HG03039 (cell line): ENCODE data around the gene MDM1.

Source experiments
- ATAC-seq: cut with Tn5 transposase; IDR thresholded peaks from one replicate; pipeline ENCODE4 v1.9.1; 2021; ENCODE audit warnings: mild to moderate bottlenecking, moderate library complexity; ENCODE audit not compliant: unreplicated experiment

The MDM1 gene

DNA sequence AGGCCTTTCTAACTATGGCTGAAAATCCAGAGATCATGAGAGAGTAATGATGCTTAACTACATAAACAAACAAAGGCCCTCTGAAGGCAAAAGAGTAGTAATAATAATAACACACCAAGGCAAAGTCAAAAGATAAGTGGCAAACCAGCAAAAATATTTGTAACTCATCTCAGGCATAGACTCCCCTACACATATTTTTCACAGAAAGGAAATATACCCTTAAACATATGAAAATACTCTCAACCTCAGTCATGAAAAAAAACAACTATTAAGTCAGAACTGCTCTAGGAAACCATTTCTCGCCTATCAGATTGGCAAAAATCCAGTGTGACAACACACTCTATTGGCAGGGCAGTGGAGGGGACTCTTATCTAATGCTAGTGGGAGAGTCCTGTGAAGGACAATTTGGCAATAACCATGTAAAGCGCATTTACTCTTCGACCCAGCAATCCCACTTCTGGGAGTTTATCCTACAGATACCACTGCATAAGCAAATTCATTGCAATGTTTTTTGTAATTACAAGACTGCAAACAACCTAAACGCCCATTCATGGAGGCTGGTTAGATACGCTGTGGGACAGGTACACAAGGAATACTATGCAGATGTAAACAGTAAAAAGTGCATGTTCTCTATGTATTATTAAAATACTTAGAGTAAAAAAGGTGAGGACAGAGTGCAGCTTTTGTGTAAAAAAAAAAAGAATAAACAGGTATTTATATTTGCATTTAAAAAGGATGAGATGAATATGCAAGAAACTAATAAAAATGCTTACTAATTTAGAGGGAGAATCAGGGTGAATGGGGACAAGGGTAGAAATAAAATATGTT is 52.7 kb downstream of the MDM1 start:
- ATAC-seq: no peak

DNA sequence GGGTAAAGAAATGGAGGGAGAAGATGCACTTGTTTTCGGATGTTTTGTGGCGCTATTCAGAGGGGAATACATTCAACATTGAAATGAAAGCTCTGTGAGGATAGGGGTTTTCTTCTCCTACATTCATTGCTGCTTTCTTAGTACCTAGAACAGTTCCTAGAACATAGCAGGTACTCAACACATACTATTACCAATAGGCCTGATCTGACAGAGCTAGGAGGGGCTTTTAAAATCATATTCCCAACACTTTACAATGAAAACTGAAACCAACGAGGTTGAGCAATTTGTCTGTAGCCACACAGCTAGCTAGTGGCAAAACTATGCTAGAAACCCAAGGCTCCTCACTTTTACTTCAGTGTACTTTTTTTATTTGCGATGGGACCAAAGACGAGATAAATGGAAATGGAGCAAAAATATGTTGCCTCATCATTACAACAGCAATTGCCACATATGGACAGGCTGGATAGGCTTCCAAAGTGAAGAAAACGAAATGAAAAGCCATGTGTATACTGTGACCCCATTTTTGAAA is 55.7 kb downstream of the MDM1 start:
- ATAC-seq: no peak

DNA sequence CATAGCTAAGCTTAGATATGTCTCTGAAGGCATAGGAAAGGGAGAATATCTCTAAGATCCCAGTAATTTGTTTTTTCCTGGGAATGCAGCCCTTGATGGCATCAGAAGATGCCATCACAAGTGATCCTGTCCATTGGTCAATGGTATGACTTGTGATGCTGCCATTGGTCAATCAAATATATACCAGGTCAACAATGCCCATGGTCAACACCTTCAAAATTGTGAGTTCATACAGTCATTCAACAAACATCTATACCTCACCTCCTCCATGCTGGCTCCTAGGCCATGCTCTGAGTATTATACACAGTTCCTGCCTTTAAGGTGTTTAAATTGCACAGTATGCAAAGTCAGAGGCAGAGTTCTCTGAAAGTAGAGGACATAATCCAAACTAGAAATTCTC is 59.4 kb downstream of the MDM1 start:
- ATAC-seq: no peak

DNA sequence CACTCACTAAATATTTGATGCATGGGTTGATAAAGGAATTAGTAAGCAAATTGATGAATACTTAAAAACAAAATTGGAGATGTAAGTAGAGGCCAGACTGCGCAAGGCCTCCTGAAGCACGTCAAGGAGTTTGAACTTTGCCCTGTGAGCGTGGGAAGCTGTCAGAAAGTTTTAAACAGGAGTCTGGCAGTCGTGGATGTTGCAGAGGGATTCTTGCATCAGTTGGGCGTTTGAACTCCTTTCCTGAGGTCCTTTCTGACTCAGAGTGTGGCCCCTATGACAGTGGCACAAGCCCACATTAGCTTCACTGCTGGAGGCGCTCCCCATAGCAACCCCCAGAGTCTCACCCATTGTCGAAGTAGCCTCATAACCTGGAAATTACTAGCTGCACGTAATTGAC is 60.8 kb downstream of the MDM1 start:
- ATAC-seq: no peak

DNA sequence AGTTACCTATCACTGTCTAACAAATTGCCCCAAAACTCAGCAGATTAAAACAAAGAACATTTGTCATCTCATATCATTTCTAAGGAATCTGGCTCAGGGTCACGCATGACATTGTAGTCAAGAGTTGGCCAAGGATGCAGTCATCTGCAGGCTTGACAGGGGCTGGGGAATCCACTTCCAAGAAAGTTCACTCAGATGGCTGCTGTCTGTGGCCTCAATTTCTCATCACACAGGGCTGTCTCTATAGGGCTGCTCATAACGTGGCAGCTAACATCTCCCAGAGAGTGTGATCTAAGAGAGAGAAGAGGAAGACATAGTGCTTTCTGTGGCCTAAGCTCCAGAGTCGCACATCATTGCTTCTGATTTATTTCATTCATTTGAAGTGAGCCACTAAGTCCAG is 61.8 kb downstream of the MDM1 start:
- ATAC-seq: no peak

DNA sequence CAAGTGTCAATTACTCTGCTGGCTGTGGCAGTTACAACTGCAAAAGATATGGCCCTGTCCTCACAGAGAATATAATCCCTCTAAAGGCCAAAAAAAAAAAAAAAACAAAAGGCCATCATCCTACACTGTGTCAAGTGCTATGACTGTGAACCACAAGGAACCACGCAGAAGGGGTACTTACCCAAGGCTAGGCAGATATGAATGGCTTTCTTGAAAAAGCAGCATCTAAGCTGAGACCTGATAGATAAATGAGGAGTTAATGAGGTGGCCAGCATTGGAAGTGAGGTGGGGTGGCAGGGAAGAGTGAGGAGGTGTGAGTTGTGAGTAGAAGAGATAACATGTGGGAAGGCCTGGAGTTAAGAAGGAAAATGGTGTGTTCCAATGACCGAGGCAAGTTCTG is 62.4 kb downstream of the MDM1 start:
- ATAC-seq: no peak

DNA sequence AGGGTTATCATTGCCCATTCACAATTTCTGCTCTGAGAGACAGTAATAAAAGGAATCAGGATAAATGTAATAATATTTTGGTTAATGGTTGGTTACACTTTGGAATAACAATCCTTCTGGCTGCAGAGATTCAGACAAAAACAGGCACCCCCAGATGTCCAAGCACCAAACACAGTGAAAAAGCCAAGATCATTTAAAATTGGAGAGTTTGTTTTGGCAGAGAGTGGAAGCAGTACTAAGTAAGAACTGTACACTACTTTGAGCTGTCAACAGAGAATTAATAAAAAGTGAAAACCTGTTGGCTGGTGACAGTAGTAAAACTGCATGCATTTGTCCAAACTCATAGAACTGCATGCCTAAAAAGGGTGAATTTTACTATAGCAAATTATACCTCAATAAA is 63.2 kb downstream of the MDM1 start:
- no peak for ATAC-seq

DNA sequence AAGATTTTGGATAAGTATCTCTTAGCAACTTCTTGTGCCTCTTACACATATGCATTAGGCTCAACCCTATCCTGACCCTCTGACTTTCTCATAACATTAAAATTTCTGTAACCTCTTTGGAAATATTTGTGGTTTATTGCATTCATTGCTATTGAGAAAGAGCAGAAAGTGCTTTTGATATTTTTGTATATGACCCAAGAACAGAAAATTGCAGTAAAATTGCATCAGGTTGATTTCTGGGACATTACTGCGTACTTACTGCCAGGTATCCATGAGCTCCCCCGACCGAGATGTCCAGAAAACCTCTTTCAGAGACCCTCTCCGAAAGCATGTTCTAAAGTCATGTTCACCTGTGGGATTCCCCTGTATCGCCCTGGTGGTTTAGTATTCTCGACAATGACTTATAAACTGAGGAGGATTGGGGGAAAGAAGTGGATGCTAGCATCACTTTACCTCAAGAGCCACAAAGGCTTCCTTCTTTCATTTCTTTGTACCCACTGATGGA is 64.2 kb downstream of the MDM1 start:
- ATAC-seq: no peak

DNA sequence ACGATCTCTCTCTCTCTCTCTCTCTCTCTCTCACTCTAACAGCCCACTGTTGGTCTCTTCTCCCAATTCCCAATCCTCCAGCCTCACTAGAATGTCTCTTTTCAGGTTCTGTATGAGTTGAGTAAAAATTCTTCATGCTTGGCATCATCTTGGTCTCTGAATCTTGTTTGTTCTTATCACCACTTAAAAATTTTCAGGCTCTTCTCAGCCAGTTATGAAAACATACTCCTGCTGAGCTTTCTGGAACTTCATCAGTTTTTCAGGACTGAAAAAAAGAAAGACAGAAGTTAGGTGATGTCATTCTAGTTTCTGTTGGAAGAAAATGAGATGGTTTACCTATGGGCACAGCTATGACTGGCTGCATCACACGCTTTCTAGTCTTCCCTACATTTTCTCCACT is 67.3 kb downstream of the MDM1 start:
- ATAC-seq: no peak

DNA sequence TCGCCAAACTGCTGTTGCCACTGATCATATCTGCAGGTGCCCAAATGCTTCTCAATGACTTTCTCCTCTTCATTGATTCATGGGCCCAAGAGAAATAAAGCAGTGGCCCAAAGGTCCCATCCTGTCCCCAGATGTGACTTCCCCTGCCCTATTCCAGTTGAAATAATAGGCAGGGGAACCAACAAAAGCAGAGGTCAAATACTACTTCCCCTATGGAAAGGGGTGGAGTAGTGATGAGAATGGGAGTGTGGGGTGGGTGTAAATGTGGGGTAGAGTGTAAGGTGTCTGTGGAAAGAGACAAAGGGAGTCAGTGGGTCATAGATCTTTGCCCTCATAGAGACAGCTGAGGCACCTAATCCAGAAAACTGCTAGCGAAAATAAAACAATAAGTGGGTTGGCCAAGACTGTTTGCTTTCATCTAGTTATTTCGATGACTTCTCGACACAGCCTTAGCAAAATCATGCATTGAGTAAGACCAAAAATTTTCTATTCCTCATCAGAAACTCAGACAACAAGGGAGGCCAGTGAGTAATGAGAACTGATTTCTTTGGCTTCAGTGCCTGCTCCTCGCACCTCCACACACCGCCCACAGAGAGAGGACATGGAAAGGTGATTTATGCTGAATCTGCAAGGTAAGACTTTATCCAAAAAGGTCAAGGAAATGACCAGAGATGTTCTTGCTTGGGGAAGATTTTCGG is 67.9 kb downstream of the MDM1 start:
- ATAC-seq: no peak

DNA sequence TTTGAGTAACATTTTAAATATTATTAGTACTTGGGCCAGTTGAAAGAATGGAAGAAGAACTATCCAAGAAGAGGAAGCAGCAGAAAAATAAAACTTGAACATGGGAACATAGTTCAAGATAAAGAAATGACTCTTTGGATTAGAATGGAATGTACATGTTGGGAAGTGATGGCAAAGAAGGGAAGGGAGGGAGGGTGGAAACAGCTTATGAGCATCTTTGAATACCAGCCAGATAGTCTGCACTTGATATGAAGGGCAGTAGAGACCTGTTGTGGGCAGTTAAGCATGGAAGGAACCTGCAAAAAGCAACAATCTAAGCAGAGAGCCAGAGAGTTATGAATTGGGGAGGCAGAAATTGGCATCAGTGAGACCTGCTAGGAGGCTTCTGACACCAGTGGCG is 68.8 kb downstream of the MDM1 start:
- no peak for ATAC-seq

DNA sequence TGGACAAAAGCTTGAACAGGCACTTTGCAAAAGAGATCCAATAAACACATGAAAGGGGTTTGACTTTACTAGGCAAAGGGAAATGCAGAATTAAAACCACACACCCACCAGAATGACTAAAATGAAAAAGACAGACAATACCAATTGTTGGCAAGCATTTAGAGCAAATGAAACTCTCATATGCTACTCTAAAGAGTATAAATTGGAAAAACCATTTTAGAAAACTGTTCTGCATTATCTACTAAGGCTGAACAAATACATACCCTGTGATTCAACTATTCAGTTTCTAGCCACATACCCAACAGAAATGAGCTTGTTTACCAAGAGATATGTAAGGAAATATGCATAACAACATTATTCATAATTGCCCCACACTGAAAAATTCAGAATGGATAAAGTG is 70.3 kb downstream of the MDM1 start:
- ATAC-seq: no peak

DNA sequence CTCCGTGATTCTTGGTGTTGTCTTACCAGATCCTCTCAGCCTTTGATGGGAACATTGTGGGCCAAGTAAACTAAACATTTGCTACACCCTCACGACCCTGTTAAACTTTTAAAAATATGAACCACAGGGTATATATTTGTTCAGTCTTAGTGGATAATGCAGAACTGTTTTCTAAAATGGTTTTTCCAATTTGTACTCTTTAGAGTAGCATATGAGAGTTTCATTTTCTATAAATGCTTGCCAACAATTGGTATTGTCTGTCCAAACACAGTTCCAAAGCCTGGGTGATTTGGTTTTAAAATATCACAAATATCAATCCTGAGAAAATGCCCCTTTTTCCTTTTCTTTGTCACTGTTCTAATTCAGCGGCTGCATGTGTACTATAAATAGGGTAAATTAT is 72.0 kb downstream of the MDM1 start:
- no peak for ATAC-seq

DNA sequence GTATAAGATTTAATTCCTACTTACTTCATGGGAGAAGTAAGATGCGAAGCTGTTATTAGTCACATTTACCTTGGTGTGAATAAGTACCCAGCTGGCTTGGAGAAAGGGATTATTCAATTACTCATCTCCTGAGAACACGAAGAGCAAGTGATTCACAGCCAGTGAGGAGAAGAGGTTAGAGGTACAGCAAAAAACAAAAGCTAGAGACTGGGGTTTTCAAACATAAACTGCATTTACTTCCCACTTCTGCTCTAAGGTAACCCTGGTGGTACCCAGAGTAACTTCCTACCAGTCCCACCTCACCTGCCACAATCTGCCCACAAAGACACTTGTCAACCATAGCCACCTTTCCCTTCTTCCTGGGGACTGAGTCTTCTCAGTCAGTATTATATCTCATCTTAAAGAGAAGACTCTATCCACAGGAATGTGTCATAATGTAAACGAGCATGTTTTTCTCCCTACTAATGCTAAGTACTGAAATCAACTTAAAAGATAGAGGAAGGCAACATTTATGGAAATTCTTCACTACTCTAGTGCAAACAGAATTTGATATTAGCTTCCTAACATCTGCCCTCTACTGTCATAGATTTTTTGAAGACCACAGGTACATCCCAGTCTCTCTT is 72.7 kb downstream of the MDM1 start:
- ATAC-seq: no peak

DNA sequence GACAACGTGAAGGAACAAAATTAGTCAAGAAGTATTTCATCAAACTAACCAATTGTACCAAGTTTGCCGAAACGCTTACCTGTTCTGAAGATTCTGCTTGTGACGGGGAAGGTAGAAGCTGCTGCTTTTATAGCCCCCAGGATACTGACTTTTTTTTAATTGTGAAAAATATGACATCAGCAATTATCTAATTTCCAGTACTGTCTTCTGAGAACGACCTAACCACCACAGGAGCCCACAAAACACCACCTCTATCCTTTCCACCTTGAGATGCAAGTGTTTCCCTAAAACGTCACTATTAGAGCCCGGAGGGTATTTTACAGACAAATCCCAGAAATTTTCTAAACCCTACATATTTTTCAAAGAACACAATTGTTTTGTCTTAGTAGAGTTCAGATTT is 78.7 kb downstream of the MDM1 start, which contains the start of gene IL22:
TSS of gene IL22 (minus strand) at position 101 of the 400 bp plus-strand sequence. CDS start 156 bp downstream, outside the sequence.
- no peak for ATAC-seq

DNA sequence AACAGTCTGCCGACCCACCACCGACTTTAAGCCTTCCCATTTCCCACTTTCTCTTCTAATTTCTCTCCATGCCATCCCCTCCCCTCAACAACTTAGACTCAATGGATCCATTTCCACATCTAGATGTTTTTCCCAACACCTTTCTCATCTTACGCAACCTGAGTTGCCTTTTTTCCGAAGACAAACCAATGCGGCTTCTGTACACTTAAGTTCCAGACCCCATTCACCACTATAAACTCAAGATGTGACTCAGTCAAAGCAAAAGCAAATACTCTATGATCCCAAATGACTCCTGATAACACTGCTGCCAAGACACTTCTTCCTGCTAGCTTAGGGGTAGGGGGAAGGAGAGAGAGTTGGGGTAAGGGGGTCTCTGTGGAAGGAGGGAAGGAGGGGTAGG is 80.1 kb downstream of the MDM1 start:
- ATAC-seq: no peak

DNA sequence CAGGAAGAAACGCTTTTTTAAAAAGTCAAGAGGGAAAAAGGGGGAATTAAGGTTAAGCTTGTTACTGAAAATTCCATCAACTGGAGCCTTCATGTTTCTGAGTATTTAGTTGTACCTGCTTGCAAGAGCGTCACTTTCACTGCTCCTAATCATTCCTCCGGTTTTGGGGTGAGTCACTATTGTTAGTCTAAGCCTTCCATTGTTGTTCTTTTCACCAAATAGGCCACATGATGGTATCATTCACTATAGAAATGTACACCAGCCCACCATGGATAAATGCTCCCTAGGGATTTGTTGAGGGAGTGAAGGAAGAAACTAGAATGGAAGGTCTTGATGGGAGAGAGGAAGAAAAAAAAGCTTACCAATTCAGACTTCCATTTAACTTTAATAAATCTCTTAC is 81.7 kb downstream of the MDM1 start:
- no peak for ATAC-seq

DNA sequence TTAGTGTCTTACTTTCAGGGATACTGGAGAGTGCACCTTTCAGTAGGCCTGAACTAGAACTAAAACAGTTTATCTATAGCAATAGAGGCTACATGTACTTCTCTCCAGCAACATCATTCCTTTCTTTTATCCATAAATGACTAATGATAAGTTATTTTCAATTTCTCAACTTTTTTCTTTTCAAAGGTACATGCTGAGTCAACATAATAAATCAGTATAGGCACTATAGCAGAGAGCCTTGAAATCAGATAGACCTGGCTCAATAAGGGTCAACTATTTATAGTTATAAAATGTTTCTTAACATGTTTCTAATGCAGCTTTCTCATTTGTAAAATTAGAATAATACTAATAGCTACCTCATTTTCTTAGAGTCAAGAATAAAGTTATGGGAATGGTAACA is 84.4 kb downstream of the MDM1 start:
- no peak for ATAC-seq

DNA sequence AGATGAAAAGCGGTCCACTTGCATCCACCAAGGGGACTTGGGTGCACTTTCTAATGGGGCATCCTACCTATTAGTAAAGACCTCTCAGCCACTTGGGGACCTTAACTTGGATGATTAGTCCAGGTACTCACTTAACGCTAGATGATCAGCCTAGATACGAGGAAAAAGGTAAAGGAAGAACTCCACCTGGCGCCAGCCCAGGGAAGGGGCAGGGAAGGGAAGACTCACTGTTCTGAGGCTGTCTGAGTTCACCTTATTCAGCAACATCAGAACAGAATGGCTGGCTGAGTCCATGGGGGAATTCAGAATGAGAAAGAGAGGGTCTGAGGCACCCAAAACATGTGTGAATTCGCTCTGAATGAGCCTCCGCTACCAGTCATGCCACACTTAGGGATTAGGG is 85.8 kb downstream of the MDM1 start:
- no peak for ATAC-seq

DNA sequence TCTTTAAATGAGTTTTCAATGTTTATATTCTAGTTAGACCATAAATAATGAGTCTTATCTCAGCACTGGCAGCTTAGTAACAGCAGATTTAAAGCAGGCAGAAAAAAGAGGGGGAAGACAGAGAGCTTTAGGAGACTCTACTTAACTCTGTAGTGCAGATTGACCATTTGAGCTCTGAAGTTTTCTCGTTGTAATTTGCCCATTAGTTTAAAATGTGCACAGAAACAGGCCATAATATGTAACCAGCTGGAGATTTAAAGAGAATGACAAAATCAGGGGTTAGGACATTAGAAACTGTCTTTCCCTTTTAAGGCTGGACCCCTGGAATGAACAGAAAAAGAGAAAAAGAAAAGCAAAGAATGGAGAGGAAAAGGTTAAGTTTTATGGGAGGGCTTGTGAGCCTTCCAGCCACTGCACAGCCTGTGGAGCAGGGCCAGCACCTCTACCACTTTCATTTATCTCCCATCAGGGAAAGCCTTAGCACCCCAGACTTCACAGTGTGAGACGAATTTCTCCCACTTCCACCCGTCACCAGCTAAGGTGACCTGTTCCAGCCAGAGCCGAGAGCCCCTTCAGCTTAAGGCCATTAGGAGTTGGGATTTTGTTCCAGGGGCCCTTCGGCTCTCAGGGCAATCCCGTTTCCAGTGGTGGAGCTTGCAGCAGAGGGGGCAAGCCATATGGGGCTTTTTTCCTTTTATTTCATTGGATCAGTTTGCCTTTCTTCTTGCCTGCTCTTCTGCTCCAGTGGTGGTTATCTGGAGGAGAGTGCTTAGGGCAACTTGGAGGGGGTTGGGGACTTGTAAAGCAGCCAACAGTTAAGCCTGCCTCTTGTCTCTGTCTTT is 86.8 kb downstream of the MDM1 start:
- no peak for ATAC-seq
